ENCODE measurements around the gene PIEZO1.

The PIEZO1 gene

GRCh38 chr16:88810166-88810911, 25.3 kb upstream of the PIEZO1 start:
- peaks cover 23% of the 10 kb centered on the region for H3K4me1 ChIP-seq (ENCODE audit: control insufficient read depth, insufficient read depth, low read length)
- peak overlapping the region; percentile 58 to 78 for H3K4me3 ChIP-seq (ENCODE audit: low read length in 2 of 2)
- no peaks in the 10 kb centered on the region for H3K9me3 ChIP-seq (ENCODE audit: control insufficient read depth in 2 of 2, low read length in 2 of 2)
- H3K36me3 ChIP-seq (ENCODE audit: control insufficient read depth in 2 of 2, insufficient read depth in 2 of 2, low read length in 2 of 2): peaks cover 4 to 9% of the 10 kb centered on the region in 2 donors
- H3K27me3 ChIP-seq (ENCODE audit: control insufficient read depth in 1 of 2, insufficient read depth in 2 of 2, low read length in 2 of 2): no peaks in the 10 kb centered on the region
- H3K9ac ChIP-seq (ENCODE audit: low read length in 2 of 2): peak overlapping the region; percentile 70 to 75
- H3K27ac ChIP-seq (ENCODE audit: low read length): peak overlapping the region; percentile 66

DNA sequence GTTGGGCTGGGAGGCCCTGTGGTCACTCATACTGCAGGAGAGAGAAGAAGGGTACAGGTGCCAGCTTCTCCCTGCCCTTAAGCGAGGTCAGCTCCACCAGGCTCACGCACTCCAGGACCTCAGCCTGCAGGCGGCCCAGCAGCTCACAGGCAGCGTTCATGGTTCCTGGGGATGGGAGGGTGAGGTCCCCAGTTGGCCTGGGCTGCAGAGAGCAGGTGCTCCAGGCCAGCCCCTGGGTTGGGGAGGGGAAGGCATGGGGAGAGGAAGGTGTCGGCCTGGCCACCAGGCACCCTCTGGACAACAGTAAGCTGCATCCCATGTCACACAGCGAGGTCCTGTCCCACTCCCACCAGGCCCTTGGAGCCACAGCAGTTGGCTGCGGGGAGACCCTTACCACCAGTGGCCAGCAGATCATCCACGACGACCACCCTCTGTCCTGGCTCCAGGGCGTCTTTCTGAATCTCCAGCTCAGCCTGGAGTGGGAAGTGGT, 24.7 kb upstream of the PIEZO1 start:
- Histone ChIP-seq H3K4me3 (ENCODE audit: low read length in 2 of 2) (no peak overlapping the region), H3K4me1 (ENCODE audit: control insufficient read depth, insufficient read depth, low read length) (peaks cover 23% of the 10 kb centered on the region), H3K9me3 (ENCODE audit: control insufficient read depth in 2 of 2, low read length in 2 of 2) (no peaks in the 10 kb centered on the region), H3K9ac (ENCODE audit: low read length in 2 of 2) (no peak overlapping the region), H3K36me3 (ENCODE audit: control insufficient read depth in 2 of 2, insufficient read depth in 2 of 2, low read length in 2 of 2) (peaks cover 4 to 9% of the 10 kb centered on the region in 2 donors), H3K27me3 (ENCODE audit: control insufficient read depth in 1 of 2, insufficient read depth in 2 of 2, low read length in 2 of 2) (peaks cover 0 to 2% of the 10 kb centered on the region in 2 donors), H3K27ac (ENCODE audit: low read length) (no peak overlapping the region)

- Histone ChIP-seq H3K4me1 (ENCODE audit: control insufficient read depth, insufficient read depth, low read length) (peaks cover 26% of the 10 kb centered on the region), H3K27ac (ENCODE audit: low read length) (no peak overlapping the region), H3K9me3 (ENCODE audit: control insufficient read depth in 2 of 2, low read length in 2 of 2) (no peaks in the 10 kb centered on the region), H3K27me3 (ENCODE audit: control insufficient read depth in 1 of 2, insufficient read depth in 2 of 2, low read length in 2 of 2) (peaks cover 2 to 8% of the 10 kb centered on the region in 2 donors), H3K9ac (ENCODE audit: low read length in 2 of 2) (no peak overlapping the region), H3K4me3 (ENCODE audit: low read length in 2 of 2) (no peak overlapping the region), H3K36me3 (ENCODE audit: control insufficient read depth in 2 of 2, insufficient read depth in 2 of 2, low read length in 2 of 2) (peaks cover 4 to 9% of the 10 kb centered on the region in 2 donors)
Observed at GRCh38 chr16:88809068-88809675, 24.2 kb upstream of the PIEZO1 start.

DNA sequence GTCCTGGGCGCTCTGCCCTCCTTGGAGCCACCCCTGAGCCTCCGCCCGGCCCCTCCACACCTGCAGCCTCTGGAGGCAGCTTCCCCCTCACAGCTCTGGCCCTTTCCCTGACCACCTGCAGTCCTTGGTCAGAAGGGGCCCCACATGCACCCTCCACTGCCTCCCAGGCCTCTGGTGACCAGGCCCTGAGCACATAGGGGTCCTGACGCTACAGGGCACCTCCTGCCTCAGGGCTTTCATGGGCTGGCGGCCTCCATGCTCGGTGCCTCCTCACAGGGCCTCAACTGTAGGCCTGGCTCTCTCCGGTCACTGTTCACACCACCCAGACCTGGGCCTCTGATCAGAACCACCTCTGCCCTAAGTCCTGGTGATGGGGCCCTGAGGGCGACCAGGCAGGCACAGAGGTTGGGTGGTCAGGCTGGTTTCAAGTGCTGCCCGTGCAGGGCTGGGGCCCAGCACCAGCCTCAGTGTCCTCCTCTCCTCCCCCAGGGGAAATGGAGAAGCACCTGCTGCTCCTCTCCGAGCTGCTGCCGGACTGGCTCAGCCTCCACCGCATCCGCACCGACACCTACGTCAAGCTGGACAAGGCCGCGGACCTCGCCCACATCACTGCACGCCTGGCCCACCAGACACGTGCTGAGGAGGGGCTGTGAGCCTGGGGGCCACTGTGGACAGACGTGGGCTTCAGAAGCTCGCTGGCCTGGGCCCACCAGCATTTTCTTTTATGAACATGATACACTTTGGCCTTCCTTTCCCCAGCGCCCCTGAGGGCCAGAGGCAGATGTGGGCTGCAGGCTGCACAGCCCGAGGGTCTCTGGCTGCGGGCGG, 22.8 kb upstream of the PIEZO1 start:
- Histone ChIP-seq H3K9ac (ENCODE audit: low read length in 2 of 2) (no peak overlapping the region), H3K4me3 (ENCODE audit: low read length in 2 of 2) (no peak overlapping the region), H3K27ac (ENCODE audit: low read length) (no peak overlapping the region), H3K36me3 (ENCODE audit: control insufficient read depth in 2 of 2, insufficient read depth in 2 of 2, low read length in 2 of 2) (peaks cover 4 to 9% of the 10 kb centered on the region in 2 donors), H3K9me3 (ENCODE audit: control insufficient read depth in 2 of 2, low read length in 2 of 2) (no peaks in the 10 kb centered on the region), H3K4me1 (ENCODE audit: control insufficient read depth, insufficient read depth, low read length) (peaks cover 27% of the 10 kb centered on the region), H3K27me3 (ENCODE audit: control insufficient read depth in 1 of 2, insufficient read depth in 2 of 2, low read length in 2 of 2) (peaks cover 2 to 8% of the 10 kb centered on the region in 2 donors)

DNA sequence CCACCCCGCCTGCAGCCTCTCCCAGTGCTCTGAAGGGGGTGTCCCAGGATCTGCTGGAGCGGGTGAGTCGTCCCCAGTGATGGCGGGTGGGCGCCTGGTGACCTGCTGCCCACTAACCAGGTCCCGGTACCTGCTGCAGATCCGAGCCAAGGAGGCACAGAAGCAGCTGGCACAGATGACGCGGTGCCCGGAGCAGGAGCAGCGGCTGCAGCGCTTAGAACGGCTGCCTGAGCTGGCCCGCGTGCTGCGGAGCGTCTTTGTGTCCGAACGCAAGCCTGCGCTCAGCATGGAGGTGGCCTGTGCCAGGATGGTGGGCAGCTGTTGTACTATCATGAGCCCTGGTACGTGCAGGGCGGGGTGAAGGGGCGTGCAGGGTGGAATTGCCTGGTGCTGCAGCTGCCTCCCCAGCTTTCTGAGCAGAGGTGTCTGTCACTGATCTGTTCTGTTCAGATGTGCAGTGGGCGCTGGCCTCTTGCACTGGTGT, 22.2 kb upstream of the PIEZO1 start:
- Histone ChIP-seq H3K9me3 (ENCODE audit: control insufficient read depth in 2 of 2, low read length in 2 of 2) (no peaks in the 10 kb centered on the region), H3K36me3 (ENCODE audit: control insufficient read depth in 2 of 2, insufficient read depth in 2 of 2, low read length in 2 of 2) (peaks cover 4 to 9% of the 10 kb centered on the region in 2 donors), H3K27me3 (ENCODE audit: control insufficient read depth in 1 of 2, insufficient read depth in 2 of 2, low read length in 2 of 2) (peaks cover 2 to 8% of the 10 kb centered on the region in 2 donors), H3K27ac (ENCODE audit: low read length) (no peak overlapping the region), H3K4me3 (ENCODE audit: low read length in 2 of 2) (no peak overlapping the region), H3K4me1 (ENCODE audit: control insufficient read depth, insufficient read depth, low read length) (peaks cover 26% of the 10 kb centered on the region), H3K9ac (ENCODE audit: low read length in 2 of 2) (no peak overlapping the region)

DNA sequence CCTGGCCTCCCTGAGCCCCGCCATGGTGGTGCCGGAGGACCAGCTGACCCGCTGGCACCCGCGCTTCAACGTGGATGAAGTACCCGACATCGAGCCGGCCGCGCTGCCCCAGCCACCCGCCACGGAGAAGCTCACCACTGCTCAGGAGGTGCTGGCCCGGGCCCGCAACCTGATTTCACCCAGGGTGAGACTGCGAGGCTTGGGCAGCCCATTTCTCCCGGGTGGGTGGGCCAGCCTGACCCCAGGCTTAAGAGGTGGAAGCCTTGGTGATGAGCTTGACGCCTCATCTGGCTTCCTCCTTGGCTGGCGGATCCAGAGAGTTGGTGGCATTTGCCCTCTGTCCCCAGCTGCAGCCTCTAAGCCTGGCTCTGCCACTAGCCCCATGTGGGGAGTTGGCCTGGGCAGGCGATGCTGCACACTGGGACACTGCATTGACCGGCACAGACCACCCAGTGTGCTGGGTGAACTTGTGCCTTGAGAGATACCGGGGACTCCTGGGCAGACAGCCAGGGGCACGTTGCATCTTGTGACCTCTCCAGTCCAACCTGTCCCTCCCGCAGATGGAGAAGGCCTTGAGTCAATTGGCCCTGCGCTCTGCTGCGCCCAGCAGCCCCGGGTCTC, 21.6 kb upstream of the PIEZO1 start:
- Histone ChIP-seq H3K4me1 (ENCODE audit: control insufficient read depth, insufficient read depth, low read length) (peaks cover 25% of the 10 kb centered on the region), H3K9me3 (ENCODE audit: control insufficient read depth in 2 of 2, low read length in 2 of 2) (no peaks in the 10 kb centered on the region), H3K4me3 (ENCODE audit: low read length in 2 of 2) (no peak overlapping the region), H3K9ac (ENCODE audit: low read length in 2 of 2) (no peak overlapping the region), H3K27me3 (ENCODE audit: control insufficient read depth in 1 of 2, insufficient read depth in 2 of 2, low read length in 2 of 2) (peaks cover 2 to 8% of the 10 kb centered on the region in 2 donors), H3K36me3 (ENCODE audit: control insufficient read depth in 2 of 2, insufficient read depth in 2 of 2, low read length in 2 of 2) (peaks cover 4 to 9% of the 10 kb centered on the region in 2 donors), H3K27ac (ENCODE audit: low read length) (no peak overlapping the region)

DNA sequence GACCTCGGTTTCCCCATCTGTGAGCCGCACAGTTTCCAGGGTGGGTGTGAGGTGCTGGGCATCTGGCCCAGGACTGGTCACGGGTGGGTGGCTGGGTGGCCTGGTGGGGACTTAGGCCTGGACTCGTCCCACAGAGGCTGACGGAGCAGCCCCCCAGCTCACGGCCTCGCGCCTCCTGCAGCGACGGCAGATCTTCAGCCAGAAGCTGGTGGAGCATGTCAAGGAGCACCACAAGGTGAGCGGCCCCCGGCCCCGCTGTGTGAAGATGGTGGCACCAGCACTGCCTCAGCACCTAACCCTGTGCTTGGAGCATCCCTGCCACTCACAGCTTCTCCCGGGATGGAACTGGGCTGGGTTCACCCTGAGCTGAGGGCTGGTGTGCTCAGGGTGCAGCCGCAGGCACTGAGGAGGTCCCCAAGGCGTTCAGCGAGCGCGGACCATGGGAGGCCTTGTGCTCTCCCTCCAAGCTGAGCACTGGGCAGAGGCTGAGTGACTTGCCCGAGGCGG, 20.9 kb upstream of the PIEZO1 start:
- Histone ChIP-seq H3K9me3 (ENCODE audit: control insufficient read depth in 2 of 2, low read length in 2 of 2) (no peaks in the 10 kb centered on the region), H3K27me3 (ENCODE audit: control insufficient read depth in 1 of 2, insufficient read depth in 2 of 2, low read length in 2 of 2) (peaks cover 2 to 8% of the 10 kb centered on the region in 2 donors), H3K9ac (ENCODE audit: low read length in 2 of 2) (no peak overlapping the region), H3K4me1 (ENCODE audit: control insufficient read depth, insufficient read depth, low read length) (peaks cover 21% of the 10 kb centered on the region), H3K27ac (ENCODE audit: low read length) (no peak overlapping the region), H3K36me3 (ENCODE audit: control insufficient read depth in 2 of 2, insufficient read depth in 2 of 2, low read length in 2 of 2) (peaks cover 4 to 9% of the 10 kb centered on the region in 2 donors), H3K4me3 (ENCODE audit: low read length in 2 of 2) (no peak overlapping the region)

- Histone ChIP-seq H3K4me3 (ENCODE audit: low read length in 2 of 2) (no peak overlapping the region), H3K36me3 (ENCODE audit: control insufficient read depth in 2 of 2, insufficient read depth in 2 of 2, low read length in 2 of 2) (peaks cover 4 to 9% of the 10 kb centered on the region in 2 donors), H3K9ac (ENCODE audit: low read length in 2 of 2) (no peak overlapping the region), H3K9me3 (ENCODE audit: control insufficient read depth in 2 of 2, low read length in 2 of 2) (no peaks in the 10 kb centered on the region), H3K27me3 (ENCODE audit: control insufficient read depth in 1 of 2, insufficient read depth in 2 of 2, low read length in 2 of 2) (peaks cover 2 to 8% of the 10 kb centered on the region in 2 donors), H3K27ac (ENCODE audit: low read length) (no peak overlapping the region), H3K4me1 (ENCODE audit: control insufficient read depth, insufficient read depth, low read length) (peaks cover 15% of the 10 kb centered on the region)
Observed at GRCh38 chr16:88805340-88805715, 20.3 kb upstream of the PIEZO1 start.

GRCh38 chr16:88804552-88805339, 19.7 kb upstream of the PIEZO1 start:
- Histone ChIP-seq H3K36me3 (ENCODE audit: control insufficient read depth in 2 of 2, insufficient read depth in 2 of 2, low read length in 2 of 2) (peaks cover 4 to 8% of the 10 kb centered on the region in 2 donors), H3K4me3 (ENCODE audit: low read length in 2 of 2) (peak overlapping the region in 1 of 2 donors; percentile 8), H3K9ac (ENCODE audit: low read length in 2 of 2) (no peak overlapping the region)

More at GRCh38 chr16:88804552-88805339, 19.7 kb upstream of the PIEZO1 start:
- H3K27ac ChIP-seq (ENCODE audit: low read length): no peak overlapping the region
- H3K27me3 ChIP-seq (ENCODE audit: control insufficient read depth in 1 of 2, insufficient read depth in 2 of 2, low read length in 2 of 2): peaks cover 2 to 8% of the 10 kb centered on the region in 2 donors
- no peaks in the 10 kb centered on the region for H3K9me3 ChIP-seq (ENCODE audit: control insufficient read depth in 2 of 2, low read length in 2 of 2)
- peaks cover 9% of the 10 kb centered on the region for H3K4me1 ChIP-seq (ENCODE audit: control insufficient read depth, insufficient read depth, low read length)

Measured in stomach smooth muscle (tissue), 2 donors.